T-helper 2 cell treated with Interferon-gamma antibody and Interleukin-4, amounts not matched to agents 100 ng/mL and 5 ng/mL, for 36 hours (primary cell): ENCODE measurements around the gene FXYD5. TPM values are rescaled to one million over a fixed set of nuclear protein-coding genes. Genes with fewer than 3 reads are reported as not detected.

Source experiments
- intact Hi-C: fragments of 100-400 bp; cut with micrococcal nuclease; formaldehyde crosslinking; loops from one replicate; pipeline ENCODE4 v1.15.1; 2023
- total RNA-seq: library from RNA; stranded (reverse); gene quantifications from 2 replicates; pipeline ENCODE4 v1.2.3, GENCODE V29; 2022

FXYD5 gene
- total RNA-seq, 1 donor from 2014 or later, result 374 TPM

GRCh38 chr19:35155441-35155840, 906 bp downstream of the FXYD5 start:
- intact Hi-C loops, result loop anchor here (2.0 kb wide), 1 partner anchor 51 kb away; no protein-coding TSS in a partner anchor

- intact Hi-C loops, result loop anchor here (2.0 kb wide), 1 partner anchor 51 kb away; no protein-coding TSS in a partner anchor
These were observed 1.6 kb downstream of the FXYD5 start for GRCh38 chr19:35155981-35156672.

GRCh38 chr19:35156673-35157014, 2.1 kb downstream of the FXYD5 start:
- intact Hi-C loops, result no loop called here

- intact Hi-C loops, result no loop called here
These were observed 2.9 kb downstream of the FXYD5 start for GRCh38 chr19:35157431-35157830.

DNA sequence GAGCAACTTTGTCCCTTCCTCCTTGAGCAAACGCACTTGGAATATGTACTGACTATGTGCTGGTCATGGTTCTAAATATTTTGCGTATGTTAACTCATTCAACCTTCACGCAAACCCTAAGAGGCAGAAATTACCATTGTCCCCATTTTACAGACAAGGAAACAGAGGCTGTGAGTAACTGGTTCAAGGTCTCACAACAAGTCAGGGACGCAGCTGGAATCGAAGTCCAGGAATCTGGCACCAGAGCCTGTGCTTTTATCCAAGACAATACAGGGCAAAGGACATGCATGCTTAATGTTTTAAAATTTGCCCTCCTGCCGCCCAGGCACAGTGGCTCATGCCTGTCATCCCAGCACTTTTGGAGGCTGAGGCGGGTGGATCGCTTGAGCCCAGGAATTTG, 5.1 kb downstream of the FXYD5 start:
- intact Hi-C loops, result no loop called here

DNA sequence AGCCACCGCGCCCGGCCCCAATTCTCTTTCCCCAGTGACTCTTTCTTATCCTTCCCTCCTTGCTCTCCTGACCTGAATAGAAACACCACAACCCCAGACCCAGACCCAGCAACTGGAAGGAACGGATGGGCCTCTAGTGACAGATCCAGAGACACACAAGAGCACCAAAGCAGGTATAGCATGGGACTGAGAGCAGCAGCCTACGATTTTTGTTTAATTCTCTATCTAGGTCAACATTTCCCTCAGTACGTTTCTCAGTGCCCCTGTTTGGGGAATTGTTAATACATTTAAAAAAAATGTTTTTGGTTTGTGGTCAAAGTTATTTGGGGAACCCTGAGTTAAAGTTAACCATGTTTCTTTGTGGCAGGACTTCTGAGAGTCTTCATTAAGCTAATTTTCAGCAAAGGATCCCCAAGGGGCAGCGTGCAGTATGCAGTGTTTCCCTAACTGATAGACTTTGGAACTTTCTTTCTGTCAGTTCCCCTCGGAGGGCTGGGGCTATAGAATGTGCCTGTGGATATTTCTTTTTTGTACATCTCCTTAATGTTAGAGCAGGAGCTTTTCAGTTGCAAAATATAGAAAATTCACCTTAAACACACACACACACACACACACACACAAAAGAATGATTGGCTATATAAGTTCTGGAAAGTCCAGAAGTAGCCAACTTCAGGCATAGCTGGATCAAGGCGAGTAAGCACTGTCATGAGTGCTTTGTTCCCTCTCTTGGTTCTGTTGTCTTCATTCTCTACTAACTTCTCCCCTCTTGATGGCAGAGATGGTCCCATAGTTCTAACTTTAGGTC, 6.3 kb downstream of the FXYD5 start:
- intact Hi-C loops, result no loop called here

DNA sequence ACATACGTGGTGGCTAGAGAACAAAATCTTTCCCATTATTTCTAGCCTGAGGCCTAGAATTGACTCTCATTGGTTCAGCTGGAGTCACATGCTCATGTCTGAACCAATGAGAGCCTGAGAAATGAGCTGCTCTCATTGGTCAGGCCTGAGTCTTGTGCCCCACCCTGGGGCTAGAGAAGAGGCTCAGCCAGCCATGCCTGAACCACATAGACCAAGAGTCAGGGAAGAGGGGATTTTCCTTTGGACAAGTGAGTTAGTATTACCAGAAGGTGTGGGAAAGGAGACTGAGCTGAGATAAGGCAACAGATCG, 6.9 kb downstream of the FXYD5 start:
- intact Hi-C loops, result no loop called here

GRCh38 chr19:35162471-35163326, 8.2 kb downstream of the FXYD5 start:
- intact Hi-C loops, result no loop called here

DNA sequence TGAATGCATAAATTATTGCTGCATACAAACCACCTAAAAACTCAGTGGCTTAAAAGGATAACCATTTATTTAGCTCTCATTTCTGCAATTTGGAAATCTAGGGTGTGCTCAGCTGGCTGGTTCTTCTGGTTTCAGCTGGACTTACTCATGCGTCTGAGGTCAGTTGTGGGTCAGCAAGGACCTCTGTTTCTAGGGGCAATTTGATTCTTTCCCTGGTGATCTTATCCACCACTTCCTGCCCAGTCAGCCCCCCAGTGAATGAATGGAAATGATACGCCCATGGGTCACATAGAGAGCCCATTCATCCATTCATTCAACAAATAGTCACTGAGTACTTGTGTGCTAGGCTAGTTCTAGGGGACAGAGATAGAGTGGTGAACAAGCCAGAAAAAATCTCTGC, 9.9 kb downstream of the FXYD5 start:
- intact Hi-C loops, result no loop called here

DNA sequence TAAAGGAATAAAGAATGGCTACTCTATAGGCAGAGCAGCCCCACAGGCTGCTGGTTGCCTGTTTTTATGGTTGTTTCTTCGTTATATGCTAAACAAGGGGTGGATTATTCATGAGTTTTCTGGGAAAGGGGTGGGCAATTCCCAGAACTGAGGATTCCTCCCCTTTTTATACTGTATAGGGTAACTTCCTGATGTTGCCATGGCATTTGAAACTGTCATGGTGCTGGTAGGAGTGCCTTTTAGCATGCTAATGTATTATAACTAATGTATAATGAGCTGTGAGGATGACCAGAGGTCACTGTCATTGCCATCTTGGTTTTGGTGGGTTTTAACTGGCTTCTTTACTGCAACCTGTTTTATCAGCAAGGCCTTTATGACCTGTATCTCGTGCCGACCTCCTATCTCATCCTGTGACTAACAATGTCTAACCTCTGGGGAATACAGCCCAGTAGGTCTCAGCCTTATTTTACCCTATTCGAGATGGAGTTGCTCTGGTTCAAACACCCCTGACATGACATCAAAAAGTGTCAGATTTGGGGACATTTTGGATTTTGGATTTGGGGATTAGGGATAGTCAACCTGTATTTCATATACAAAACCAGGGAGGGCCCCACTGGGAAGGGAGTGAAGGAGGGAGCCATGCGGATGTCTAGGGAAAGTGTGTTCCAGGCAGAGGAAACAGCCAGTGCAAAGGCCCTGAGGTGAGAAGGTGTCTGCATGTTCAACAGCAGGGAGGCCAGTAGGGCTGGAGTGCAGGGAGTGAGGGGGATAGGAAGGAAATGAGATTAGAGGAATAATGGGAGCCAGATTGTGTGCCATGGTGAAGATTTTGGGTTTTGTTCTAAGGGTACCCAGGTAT, 10.9 kb downstream of the FXYD5 start:
- intact Hi-C loops, result loop anchor here (2.0 kb wide), 1 partner anchor 47 kb away; no protein-coding TSS in a partner anchor

DNA sequence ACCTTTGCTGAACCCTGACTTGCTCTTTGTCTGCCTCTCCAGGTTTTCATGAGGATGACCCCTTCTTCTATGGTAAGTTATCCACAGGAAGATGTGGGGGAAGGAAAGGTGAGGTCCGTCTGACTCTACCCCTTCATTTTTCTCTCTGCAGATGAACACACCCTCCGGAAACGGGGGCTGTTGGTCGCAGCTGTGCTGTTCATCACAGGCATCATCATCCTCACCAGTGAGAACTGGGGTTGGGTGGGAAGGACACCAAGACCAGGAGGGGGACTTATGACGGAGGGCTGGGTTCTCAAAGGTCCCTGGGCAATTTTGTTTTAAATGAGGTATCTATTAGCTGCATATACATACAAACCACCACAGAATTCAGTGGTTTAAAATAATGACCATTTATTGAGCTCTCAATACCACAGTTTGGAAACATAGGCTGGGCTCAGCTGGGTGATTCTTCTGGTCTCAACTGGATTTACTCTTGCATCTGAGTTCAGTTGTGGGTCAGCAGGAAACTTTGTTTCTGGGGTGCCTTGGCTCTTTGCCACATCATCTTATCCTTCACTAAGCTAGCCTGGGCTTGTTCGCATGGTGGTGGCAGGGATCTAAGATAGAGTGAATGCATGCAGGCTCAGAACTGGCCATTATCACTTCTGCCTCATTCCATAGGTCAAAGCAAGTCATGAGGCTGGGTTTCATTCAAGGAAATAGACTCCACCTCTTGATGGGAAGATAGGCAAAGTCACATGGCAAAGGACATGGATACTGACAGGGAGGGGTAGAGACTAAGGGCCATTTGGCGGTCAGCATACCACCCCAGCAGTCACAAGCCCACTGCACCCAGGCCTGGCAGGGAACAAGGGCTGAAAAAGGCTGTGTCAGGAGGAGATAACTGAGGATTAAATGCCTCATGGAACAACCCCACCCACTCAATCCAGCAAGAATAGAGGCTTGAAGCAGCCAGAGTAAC, 11.8 kb downstream of the FXYD5 start:
- intact Hi-C loops, result loop anchor here (2.0 kb wide), 1 partner anchor 46 kb away; no protein-coding TSS in a partner anchor

DNA sequence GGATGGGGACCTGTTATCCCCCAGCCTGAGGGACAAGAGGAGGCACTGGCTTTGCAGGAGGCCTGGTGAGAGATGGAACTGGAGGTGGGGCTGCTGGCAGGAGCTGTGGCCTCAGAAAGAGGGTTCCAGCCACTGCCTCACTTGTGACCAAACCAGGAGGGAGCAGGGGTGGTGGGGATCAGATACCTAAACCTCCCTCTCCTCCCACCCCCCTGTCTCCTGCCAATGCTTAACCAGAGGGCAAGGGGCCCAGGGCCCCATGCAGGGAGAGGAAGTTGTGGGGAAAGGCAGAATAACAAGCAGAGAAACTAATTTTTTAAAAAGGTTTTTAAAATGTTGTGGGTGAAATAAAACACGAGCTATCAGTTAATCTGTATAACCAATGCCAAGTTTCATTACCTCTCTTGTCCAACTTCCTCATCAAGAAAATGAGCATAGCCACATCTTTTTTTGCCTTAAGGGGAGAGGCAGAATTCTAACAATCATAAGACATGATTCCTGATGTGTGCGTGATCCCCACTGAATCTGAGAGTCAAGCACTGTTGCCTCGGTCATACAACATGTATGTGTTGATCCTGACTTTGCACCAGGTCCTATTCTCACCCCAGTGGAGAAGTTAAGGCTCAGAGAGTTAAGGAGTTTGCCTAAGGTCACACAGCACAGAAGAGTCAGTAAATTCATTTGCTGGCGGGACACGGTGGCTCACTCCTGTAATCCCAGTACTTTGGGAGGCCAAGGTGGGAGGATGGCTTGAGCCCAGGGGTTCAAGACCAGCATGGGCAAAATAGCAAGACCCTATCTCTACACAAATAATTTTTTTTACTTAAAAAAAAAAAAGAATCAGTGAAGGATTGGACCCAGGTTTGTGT, 12.9 kb downstream of the FXYD5 start:
- intact Hi-C loops, result loop anchor here (2.0 kb wide), 1 partner anchor 45 kb away; no protein-coding TSS in a partner anchor

GRCh38 chr19:35168196-35168595, 13.7 kb downstream of the FXYD5 start:
- intact Hi-C loops, result no loop called here

- intact Hi-C loops, result no loop called here
These were observed 14.9 kb downstream of the FXYD5 start for GRCh38 chr19:35169221-35169995.

- intact Hi-C loops, result no loop called here
These were observed 16.0 kb downstream of the FXYD5 start for GRCh38 chr19:35170359-35171061.

DNA sequence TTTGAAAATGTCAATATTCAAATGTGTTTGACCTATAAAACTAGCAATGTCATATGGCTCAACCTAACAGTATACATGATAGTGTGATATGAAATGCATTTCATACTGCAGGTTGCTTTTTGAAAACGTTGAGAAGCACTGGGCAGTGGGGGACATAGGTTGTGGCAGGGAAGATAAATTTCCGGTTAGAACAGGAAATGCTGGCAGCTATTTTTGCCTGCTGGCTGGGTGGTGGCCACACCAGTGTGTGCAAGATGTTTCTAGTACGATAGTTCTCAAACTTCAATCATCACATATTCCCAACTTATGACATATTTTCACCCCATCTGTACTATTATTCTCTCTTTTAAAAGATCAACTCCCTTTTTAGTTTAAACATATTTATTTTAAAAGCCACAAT, 17.2 kb downstream of the FXYD5 start:
- intact Hi-C loops, result no loop called here

DNA sequence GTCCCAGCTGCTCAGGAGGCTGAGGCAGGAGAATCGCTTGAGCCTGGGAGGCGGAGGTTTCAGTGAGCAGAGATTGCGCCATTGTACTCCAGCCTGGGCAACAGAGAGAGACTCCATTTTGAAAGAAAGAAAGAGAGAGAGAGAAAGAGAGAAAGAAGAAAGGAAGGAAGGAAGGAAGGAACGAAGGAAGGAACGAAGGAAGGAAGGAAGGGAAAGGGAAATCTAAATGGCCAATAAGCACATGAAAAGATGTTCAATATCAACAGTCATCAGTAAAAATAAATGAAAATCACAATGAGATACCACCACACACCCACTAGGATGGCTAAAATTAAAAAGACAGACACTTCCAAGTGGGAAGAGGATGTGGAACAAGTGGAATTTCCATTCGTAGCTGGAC, 19.7 kb downstream of the FXYD5 start:
- intact Hi-C loops, result no loop called here
